ENCODE measurements around the gene LCA5.

DNA sequence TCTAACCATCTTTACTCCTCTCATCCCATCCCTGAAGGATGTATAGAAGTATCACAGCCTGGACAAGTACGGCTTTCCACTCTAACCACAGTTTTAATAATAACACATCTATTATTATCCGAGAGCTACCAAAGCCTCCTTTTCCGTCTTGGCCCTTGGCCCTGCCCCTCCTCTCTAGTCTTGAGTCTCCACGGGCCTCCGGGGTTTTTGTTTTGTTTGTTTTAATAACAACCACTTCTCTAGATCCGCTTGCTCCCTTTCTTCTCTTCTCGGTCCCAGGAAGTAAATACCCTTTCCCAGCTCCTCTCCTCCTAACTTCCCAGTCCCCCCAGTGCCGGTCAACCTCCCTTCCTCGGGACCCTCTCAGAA lies 661 bp downstream of the LCA5 start:
- TF ChIP-seq, protein P1, sequence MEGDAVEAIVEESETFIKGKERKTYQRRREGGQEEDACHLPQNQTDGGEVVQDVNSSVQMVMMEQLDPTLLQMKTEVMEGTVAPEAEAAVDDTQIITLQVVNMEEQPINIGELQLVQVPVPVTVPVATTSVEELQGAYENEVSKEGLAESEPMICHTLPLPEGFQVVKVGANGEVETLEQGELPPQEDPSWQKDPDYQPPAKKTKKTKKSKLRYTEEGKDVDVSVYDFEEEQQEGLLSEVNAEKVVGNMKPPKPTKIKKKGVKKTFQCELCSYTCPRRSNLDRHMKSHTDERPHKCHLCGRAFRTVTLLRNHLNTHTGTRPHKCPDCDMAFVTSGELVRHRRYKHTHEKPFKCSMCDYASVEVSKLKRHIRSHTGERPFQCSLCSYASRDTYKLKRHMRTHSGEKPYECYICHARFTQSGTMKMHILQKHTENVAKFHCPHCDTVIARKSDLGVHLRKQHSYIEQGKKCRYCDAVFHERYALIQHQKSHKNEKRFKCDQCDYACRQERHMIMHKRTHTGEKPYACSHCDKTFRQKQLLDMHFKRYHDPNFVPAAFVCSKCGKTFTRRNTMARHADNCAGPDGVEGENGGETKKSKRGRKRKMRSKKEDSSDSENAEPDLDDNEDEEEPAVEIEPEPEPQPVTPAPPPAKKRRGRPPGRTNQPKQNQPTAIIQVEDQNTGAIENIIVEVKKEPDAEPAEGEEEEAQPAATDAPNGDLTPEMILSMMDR (IDR thresholded peaks at IDR 0.05) = no peak
- peak in 1 of 2 donors; percentile 11 for TF ChIP-seq POLR2AphosphoS5 (IDR thresholded peaks at IDR 0.05; ENCODE audit: insufficient read depth in 1 of 2, low read depth in 1 of 2)
